HepG2 (cell line): Measurements from ENCODE around the gene ATG4D. TPM values are rescaled to one million over a fixed set of nuclear protein-coding genes. Genes with fewer than 3 reads are reported as not detected.

Source experiments
- ARNT ChIP-seq: fragments of 450-650 bp; IDR thresholded peaks from 2 replicates; pipeline ENCODE4 v1.6.1; 2017
- BCL6 ChIP-seq: IDR thresholded peaks from 2 replicates; pipeline ENCODE4 v1.6.1; 2016; ENCODE audit warnings: missing genetic modification reagents, missing compliant biosample characterization
- ERF ChIP-seq: IDR thresholded peaks from 2 replicates; pipeline ENCODE4 v1.6.1; 2018; ENCODE audit warnings: missing biosample characterization, missing genetic modification reagents
- GABPA ChIP-seq, 2 experiments: IDR thresholded peaks; 2 replicates each; pipeline ENCODE4 v1.6.1; 2011 to 2016; ENCODE audit warnings: low read depth in 2 of 2, low read length in 1 of 2, missing biosample characterization in 1 of 2, missing genetic modification characterization in 1 of 2
- GABPB1 ChIP-seq: IDR thresholded peaks from 2 replicates; pipeline ENCODE4 v1.6.1; 2016; ENCODE audit warnings: mild to moderate bottlenecking, missing genetic modification reagents, moderate library complexity, missing compliant biosample characterization
- KDM6A ChIP-seq: IDR thresholded peaks from 2 replicates; pipeline ENCODE4 v1.6.1; 2016; ENCODE audit warnings: low read depth
- MIER3 ChIP-seq: IDR thresholded peaks from 2 replicates; pipeline ENCODE4 v1.6.1; 2016; ENCODE audit warnings: missing compliant biosample characterization, borderline replicate concordance
- NCOA1 ChIP-seq: sonication (generic); formaldehyde crosslinking; IDR thresholded peaks from 2 replicates; pipeline ENCODE4 v1.9.0; 2021; ENCODE audit warnings: missing genetic modification reagents
- SIN3A ChIP-seq: IDR thresholded peaks from 2 replicates; pipeline ENCODE4 v1.6.1; 2011; ENCODE audit warnings: low read depth, mild to moderate bottlenecking, control low read depth, low read length, borderline replicate concordance
- THRA ChIP-seq: sonication (generic); formaldehyde crosslinking; IDR thresholded peaks from 2 replicates; pipeline ENCODE4 v1.4.0; 2020; ENCODE audit warnings: missing genetic modification reagents, borderline replicate concordance
- THYN1 ChIP-seq: sonication (generic); formaldehyde crosslinking; IDR thresholded peaks from 2 replicates; pipeline ENCODE4 v1.8.1; 2023; ENCODE audit warnings: low read depth, mild to moderate bottlenecking, moderate library complexity, missing genetic modification reagents, borderline replicate concordance
- ZC3H4 ChIP-seq: sonication (generic); formaldehyde crosslinking; IDR thresholded peaks from 2 replicates; pipeline ENCODE4 v1.4.0; 2020; ENCODE audit warnings: missing genetic modification reagents, borderline replicate concordance
- ZNF205 ChIP-seq: IDR thresholded peaks from 2 replicates; pipeline ENCODE4 v1.6.1; 2018; ENCODE audit warnings: missing biosample characterization, missing genetic modification reagents
- ZNF530 ChIP-seq: sonication (generic); formaldehyde crosslinking; IDR thresholded peaks from 2 replicates; pipeline ENCODE4 v1.5.0; 2020; ENCODE audit warnings: low read depth, mild to moderate bottlenecking, missing genetic modification reagents
- ZNF550 ChIP-seq: sonication (generic); formaldehyde crosslinking; IDR thresholded peaks from 2 replicates; pipeline ENCODE4 v1.4.0; 2020; ENCODE audit warnings: mild to moderate bottlenecking, missing genetic modification reagents, borderline replicate concordance
- ZNF674 ChIP-seq: sonication (generic); formaldehyde crosslinking; IDR thresholded peaks from 2 replicates; pipeline ENCODE4 v1.5.0; 2020; ENCODE audit warnings: low read depth, mild to moderate bottlenecking, missing genetic modification reagents
- ZNF704 ChIP-seq: sonication (generic); formaldehyde crosslinking; IDR thresholded peaks from 2 replicates; pipeline ENCODE4 v1.8.1; 2023; ENCODE audit warnings: mild to moderate bottlenecking, inconsistent platforms, moderate library complexity, missing genetic modification reagents, borderline replicate concordance
- ZNF883 ChIP-seq: sonication (generic); formaldehyde crosslinking; IDR thresholded peaks from 2 replicates; pipeline ENCODE4 v1.5.1; 2020; ENCODE audit warnings: mild to moderate bottlenecking, missing genetic modification reagents; ENCODE audit errors: not compliant biosample characterization
- polyA plus RNA-seq, 8 experiments: library from polyadenylated mRNA; depleted of rRNA in 3 of 8; stranded (reverse) in 7 of 8; unstranded in 1 of 8; fragments of >200 nt; fragmentation: Illumina TruSeq in 4 of 8; extraction: Trizol in 4 of 8; gene quantifications; 2 replicates each; pipeline versions ENCODE4 v1.2.1 to v1.2.3, GENCODE V29; 2011 to 2016; ENCODE audit warnings: low read depth in 4 of 8, missing spikeins in 1 of 8, mixed read lengths in 1 of 8; ENCODE audit not compliant: insufficient read depth in 1 of 8
- total RNA-seq, 5 experiments: library from RNA; depleted of rRNA; stranded (reverse); fragments of >200 nt; fragmentation: Illumina TruSeq; extraction: Trizol; gene quantifications; 2 replicates each; pipeline ENCODE4 v1.2.3, GENCODE V29; 2016; ENCODE audit warnings: low read depth in 1 of 5
- TF ChIP-seq, protein P1 (sequence below): sonication (generic); formaldehyde crosslinking; IDR thresholded peaks from 2 replicates; pipeline ENCODE4 v1.4.0; 2020; ENCODE audit warnings: mild to moderate bottlenecking, missing genetic modification reagents

The ATG4D gene
- total and polyA plus RNA-seq, 2 of the 13 experiments (the other 11 are each of a cell fraction or from before 2014, with no cell fraction given): 17.8 to 19.0 TPM

- TF ChIP-seq, protein P1, sequence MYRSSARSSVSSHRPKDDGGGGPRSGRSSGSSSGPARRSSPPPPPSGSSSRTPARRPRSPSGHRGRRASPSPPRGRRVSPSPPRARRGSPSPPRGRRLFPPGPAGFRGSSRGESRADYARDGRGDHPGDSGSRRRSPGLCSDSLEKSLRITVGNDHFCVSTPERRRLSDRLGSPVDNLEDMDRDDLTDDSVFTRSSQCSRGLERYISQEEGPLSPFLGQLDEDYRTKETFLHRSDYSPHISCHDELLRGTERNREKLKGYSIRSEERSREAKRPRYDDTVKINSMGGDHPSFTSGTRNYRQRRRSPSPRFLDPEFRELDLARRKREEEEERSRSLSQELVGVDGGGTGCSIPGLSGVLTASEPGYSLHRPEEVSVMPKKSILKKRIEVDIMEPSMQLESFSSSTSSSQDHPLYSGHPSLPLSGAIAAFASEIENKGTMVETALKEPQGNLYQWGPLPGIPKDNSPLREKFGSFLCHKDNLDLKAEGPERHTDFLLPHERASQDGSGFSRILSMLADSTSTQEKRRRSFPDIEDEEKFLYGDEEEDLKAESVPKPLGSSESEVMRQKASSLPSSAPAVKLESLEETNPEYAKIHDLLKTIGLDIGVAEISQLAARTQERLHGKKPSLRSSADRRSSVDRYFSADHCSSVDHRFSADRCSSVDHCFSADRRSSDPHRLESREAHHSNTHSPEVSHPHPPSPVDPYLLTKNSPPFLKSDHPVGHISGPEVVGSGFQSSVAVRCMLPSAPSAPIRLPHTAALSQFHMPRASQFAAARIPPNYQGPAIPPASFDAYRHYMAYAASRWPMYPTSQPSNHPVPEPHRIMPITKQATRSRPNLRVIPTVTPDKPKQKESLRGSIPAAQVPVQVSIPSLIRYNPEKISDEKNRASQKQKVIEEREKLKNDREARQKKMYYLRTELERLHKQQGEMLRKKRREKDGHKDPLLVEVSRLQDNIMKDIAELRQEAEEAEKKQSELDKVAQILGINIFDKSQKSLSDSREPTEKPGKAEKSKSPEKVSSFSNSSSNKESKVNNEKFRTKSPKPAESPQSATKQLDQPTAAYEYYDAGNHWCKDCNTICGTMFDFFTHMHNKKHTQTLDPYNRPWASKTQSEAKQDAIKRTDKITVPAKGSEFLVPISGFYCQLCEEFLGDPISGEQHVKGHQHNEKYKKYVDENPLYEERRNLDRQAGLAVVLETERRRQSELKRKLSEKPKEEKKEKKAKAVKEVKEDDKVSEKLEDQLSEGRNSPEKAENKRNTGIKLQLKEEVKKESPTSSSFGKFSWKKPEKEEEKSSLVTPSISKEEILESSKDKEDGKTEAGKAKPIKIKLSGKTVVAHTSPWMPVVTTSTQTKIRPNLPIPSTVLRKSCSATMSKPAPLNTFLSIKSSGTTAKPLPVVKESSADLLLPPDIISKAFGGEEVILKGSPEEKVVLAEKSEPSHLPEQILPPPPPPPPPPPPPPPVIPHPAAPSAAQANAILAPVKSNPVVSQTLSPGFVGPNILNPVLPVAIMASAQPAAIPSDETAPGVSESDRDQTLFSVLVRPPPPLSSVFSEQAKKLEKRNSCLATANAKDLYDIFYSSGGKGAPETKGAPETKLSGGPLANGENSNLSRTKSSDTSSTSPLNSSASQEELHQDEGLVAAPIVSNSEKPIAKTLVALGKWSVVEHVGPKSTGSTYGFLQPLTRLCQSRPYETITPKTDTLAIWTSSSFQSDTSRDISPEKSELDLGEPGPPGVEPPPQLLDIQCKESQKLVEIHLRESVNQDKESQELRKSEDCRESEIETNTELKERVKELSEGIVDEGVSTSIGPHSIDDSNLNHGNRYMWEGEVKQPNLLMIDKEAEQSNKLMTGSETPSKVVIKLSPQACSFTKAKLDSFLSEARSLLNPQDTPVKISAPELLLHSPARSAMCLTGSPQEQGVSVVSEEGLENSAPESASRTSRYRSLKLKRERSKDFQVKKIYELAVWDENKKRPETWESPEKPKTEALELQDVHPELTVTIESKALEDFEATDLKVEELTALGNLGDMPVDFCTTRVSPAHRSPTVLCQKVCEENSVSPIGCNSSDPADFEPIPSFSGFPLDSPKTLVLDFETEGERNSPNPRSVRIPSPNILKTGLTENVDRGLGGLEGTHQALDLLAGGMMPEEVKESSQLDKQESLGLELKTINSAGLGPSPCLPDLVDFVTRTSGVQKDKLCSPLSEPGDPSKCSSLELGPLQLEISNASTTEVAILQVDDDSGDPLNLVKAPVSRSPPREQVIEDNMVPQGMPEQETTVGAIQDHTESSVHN (CRISPR knock-in tag): no peak
- TF ChIP-seq ZC3H4 (CRISPR knock-in tag) (no peak), ZNF704 (no peak), GABPA (IDR thresholded peaks at IDR 0.05; ENCODE audit: low read depth, low read length) (no peak), GABPA (CRISPR knock-in tag; IDR thresholded peaks at IDR 0.05; ENCODE audit: low read depth) (no peak), BCL6 (no peak), ZNF205 (CRISPR knock-in tag) (no peak), ZNF674 (no peak), THRA (0 out of 2 replicates have a peak, but pooled peaks have one; percentile 44), NCOA1 (CRISPR knock-in tag) (no peak), KDM6A (CRISPR knock-in tag) (no peak), ARNT (no peak), MIER3 (CRISPR knock-in tag) (0 out of 2 replicates have a peak, but pooled peaks have one; percentile 19), ZNF550 (CRISPR knock-in tag) (no peak), ZNF883 (CRISPR knock-in tag) (peak; percentile 18), SIN3A (no peak), GABPB1 (CRISPR knock-in tag) (no peak), ERF (CRISPR knock-in tag) (peak; percentile 51; the same call in 1 of the 2 replicates), THYN1 (CRISPR knock-in tag) (no peak), ZNF530 (CRISPR knock-in tag) (no peak)
These were observed 37.4 kb downstream of the ATG4D start (continued) for GRCh38 chr19:10580979-10581631.
